ENCODE measurements around the gene TRANK1. TPM values are rescaled to one million over a fixed set of nuclear protein-coding genes. Genes with fewer than 3 reads are reported as not detected.
"Not testable (repeated sequence)": the region's sequence is repeated elsewhere in the genome, so short reads cannot be mapped to it uniquely, and the experiment has no call there.

The TRANK1 gene
- 10 to 100 TPM; 13.9 to 23.5 TPM for total RNA-seq
- long read RNA-seq, donor 1, partial matches to known transcripts: 3 of 4 reads
- long read RNA-seq, donor 1, other reads (novel, unspliced or antisense): 1 of 4 reads
- long read RNA-seq, donor 2, partial matches to known transcripts: 2 of 14 reads
- long read RNA-seq, donor 2, other reads (novel, unspliced or antisense): 12 of 14 reads

DNA sequence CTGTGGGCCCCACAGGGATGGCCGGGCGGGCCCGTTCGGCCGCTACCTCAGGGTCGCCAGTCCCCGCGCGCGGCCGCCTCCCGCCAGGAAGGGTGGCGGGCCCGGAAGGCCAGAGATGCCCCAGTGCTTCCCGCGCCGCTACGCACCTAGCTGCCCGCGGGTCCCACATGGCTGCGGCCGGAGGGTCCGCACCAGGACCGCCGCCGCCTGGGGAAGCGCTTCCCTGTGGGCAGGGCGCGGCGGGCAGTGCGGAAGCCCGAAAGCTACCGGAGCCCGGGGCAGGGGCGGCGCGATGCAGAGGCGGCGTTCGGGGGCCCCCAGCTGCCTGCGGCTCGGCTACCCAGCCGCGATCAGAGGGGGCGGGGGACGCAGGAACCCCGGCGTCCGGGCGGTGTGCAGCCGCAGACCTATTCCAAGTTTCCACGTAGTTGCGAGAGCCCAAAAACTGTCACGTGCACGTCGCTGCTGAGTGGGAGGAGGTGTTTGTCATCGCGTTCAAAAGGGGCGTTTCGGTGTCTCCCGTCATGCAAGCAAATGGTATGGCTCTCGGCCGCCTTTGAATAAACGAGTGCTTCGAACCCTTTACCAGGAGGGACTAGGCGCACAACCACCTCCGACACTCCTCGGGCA lies at the start of gene TRANK1:
Gene TRANK1 (minus strand): TSS at position 414 of the 630 bp plus-strand sequence. CDS start 245 bp downstream, at position 169.
- intact Hi-C loops (cut with DNase I): no loop called here
- DNase-seq (ENCODE audit: low spot score): peak; percentile 93

DNA sequence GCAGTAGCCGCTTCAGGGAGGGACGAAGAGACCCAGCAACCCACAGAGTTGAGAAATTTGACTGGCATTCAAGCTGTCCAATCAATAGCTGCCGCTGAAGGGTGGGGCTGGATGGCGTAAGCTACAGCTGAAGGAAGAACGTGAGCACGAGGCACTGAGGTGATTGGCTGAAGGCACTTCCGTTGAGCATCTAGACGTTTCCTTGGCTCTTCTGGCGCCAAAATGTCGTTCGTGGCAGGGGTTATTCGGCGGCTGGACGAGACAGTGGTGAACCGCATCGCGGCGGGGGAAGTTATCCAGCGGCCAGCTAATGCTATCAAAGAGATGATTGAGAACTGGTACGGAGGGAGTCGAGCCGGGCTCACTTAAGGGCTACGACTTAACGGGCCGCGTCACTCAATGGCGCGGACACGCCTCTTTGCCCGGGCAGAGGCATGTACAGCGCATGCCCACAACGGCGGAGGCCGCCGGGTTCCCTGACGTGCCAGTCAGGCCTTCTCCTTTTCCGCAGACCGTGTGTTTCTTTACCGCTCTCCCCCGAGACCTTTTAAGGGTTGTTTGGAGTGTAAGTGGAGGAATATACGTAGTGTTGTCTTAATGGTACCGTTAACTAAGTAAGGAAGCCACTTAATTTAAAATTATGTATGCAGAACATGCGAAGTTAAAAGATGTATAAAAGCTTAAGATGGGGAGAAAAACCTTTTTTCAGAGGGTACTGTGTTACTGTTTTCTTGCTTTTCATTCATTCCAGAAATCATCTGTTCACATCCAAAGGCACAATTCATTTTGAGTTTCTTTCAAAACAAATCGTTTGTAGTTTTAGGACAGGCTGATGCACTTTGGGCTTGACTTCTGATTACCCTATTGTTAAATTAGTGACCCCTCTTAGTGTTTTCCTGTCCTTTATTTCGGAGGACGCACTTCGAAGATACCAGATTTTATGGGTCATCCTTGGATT lies 48.8 kb upstream of the TRANK1 start, which contains the start of gene MLH1:
Gene MLH1 (plus strand): TSS at position 193 of the 958 bp plus-strand sequence. CDS start 30 bp downstream, at position 223.
- intact Hi-C loops (cut with DNase I): no loop called here

DNA sequence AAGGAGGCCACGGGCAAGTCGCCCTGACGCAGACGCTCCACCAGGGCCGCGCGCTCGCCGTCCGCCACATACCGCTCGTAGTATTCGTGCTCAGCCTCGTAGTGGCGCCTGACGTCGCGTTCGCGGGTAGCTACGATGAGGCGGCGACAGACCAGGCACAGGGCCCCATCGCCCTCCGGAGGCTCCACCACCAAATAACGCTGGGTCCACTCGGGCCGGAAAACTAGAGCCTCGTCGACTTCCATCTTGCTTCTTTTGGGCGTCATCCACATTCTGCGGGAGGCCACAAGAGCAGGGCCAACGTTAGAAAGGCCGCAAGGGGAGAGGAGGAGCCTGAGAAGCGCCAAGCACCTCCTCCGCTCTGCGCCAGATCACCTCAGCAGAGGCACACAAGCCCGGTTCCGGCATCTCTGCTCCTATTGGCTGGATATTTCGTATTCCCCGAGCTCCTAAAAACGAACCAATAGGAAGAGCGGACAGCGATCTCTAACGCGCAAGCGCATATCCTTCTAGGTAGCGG lies 48.0 kb upstream of the TRANK1 start, which contains the start of gene EPM2AIP1:
Gene EPM2AIP1 (minus strand): TSS at position 326 of the 520 bp plus-strand sequence. CDS start 54 bp downstream, at position 272.
- intact Hi-C loops (cut with DNase I): no loop called here
- DNase-seq (ENCODE audit: low spot score): peak; percentile 99

More for the DNA sequence above, 48.8 kb upstream of the TRANK1 start, which contains the start of gene MLH1:
- peak; percentile 98 for DNase-seq (ENCODE audit: low spot score)

DNA sequence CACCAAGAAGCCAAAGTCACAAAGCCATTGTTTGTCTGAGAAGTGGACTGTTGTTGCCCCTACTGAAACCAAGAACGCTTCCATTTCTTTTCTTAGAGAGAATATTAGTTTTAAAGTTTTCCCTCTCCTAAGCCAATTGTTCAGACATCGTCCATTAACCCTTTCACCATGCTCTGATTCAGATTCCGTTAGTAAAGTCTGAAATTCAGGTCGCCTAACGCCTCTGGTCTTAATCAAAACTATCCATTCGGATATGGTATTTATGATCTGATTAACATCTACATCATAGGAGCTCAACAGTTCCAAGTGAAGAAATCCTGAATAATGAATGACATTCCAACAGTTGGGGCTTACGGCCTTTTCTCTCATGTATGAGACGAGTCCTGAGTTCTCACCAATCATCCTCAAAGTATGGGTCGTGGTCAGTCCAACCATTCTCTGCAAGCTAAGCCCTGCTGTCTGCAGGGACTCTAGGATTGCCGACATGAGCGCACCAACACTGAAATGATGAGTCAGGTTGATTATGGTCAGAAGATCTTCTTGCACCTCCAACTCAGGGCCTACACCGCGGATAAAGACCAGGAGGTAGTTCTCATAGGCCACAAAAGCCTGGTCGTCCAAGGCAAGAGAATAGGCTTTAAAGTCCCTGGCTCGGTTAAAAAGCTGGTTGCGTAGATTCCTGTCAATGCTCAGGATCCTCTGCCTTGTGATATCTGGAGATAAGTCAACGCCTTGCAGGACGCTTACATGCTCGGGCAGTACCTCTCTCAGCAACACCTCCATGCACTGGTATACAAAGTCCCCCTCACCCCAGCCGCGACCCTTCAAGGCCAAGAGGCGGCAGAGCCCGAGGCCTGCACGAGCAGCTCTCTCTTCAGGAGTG lies 47.3 kb upstream of the TRANK1 start:
- DNase-seq (ENCODE audit: low spot score): no peak
- intact Hi-C loops (cut with DNase I): no loop called here

DNA sequence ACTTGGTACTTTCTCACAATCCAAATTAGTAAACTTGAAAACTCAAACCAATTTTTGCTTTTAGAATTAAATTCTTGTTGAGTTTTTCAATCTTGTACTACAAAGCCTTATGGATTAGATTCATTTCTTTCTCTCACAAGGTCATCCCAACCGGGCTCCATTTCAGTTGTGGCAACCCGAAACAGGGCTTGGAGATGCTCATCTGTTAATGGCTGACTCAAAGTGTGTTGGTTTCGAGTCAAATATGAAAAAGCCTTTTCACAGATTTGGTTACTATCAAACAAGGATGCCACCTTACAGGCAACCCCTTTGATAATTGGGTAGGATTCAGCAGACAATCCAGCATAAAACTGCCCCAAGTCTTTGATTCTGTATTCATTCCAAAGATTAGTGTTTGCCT lies 46.3 kb upstream of the TRANK1 start:
- intact Hi-C loops (cut with DNase I): no loop called here
- no peak for DNase-seq (ENCODE audit: low spot score)

DNA sequence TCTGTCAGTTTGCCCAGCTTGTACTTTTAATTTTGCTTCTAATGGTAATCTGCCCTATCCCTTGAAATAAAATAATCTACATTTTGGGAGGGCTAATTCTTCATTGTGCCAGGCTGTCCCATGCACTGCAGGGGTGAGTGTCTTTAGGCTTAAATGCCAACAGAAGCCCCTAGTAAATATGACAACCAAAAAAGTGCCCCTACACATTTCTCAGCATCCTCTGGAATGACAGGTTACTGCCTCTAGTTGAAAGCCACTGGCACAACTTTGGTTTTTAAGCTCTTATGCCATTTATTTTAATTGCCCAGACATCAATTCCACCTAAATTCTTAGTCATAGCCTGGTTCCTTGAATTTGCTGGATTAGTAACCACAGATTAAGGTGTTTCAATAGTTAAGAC lies 44.7 kb upstream of the TRANK1 start:
- intact Hi-C loops (cut with DNase I): no loop called here
- no peak for DNase-seq (ENCODE audit: low spot score)

DNA sequence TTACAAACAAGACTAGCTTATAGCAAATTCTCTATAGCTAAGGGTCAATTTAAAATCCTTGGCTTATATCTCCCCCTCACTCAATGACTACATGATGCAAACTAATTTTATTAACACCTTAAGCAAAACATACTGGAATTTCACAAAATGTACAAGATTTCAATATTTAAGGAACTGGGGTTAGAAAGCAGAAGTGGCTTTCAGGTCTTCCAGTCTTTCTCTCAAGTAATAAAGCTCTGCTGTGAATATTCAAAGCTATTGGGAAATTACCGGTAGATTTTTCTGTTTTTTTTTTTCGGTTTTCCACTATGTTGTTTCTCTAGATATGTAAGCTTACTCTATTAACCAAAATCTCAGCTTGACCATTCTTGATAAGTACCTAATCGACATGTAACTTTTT lies 44.2 kb upstream of the TRANK1 start:
- no peak for DNase-seq (ENCODE audit: low spot score)
- intact Hi-C loops (cut with DNase I): no loop called here

DNA sequence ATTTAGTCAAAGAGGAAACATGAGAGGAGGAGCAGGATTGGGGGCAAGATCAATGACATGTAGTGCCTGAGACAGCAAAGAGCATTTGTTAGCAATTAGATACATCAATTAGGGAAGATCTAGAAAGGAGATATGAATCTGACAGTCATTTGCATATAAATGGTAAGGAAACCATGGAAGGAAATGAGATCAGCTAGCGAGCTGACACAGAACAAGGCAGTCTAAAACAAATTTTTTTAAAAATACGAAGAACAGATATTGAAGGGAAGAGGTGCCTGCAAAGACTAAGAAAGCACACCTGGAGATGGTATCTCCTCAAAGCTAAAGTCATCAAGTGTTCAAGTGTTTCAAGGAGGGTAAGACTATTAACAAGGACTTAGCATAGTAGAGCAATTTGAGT lies 43.5 kb upstream of the TRANK1 start:
- DNase-seq (ENCODE audit: low spot score): no peak
- intact Hi-C loops (cut with DNase I): no loop called here

DNA sequence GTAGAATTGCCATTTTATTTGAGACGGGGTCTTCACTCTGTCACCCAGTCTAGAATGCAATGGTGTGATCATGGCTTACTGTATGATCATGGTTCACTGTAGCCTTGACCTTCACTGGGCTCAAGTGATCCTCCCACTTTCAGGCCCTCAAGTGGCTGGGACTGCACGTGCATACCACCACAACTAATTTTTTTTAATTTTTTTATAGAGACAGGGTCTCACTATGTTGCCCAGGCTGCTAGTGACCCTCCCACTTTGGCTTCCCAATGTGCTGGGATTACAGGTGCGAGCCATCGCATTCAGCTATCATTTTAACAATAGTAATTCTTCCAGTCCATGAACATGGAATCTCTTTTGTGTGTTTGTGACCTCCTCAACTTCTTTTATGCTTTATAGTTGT lies 36.2 kb upstream of the TRANK1 start:
- no peak for DNase-seq (ENCODE audit: low spot score)
- intact Hi-C loops (cut with DNase I): no loop called here

DNA sequence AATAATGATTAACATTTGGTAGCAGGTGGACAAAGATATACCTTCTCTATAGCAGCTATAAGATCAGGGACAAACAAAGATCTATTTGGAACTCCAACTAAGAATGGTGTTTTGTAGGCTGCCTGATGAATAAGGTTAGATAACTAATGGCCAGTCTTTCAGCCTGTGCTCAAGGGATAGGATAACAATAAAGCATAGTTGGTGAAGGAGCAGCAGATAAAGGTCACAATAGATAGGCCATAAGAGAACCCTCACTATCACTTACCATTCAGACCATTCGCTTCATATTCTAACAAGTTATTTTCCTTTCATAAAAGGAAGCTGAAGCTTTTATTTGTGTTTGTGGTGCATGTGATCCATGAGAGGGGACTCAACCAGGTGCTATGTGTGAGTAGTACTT lies 28.3 kb upstream of the TRANK1 start:
- intact Hi-C loops (cut with DNase I): no loop called here
- DNase-seq (ENCODE audit: low spot score): no peak

DNA sequence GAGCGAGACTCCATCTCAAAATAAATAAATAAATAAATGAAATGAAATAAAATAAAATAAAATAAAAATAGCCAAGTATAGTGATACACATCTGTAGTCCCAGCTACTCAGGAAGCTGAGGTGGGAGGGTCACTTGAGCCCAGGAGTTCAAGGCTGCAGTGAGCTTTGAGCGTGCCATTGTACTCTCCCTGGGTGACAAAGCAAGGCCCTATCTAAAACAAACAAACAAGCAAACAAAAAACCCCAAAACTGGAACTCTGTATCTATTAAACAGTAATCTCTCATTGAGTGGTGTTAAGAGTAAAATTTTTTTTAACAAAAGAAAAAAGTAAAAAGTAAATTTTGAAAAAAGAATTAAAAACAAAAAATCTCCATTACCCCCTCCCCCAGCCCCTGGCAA lies 27.3 kb upstream of the TRANK1 start:
- intact Hi-C loops (cut with DNase I): no loop called here
- DNase-seq (ENCODE audit: low spot score): no peak

DNA sequence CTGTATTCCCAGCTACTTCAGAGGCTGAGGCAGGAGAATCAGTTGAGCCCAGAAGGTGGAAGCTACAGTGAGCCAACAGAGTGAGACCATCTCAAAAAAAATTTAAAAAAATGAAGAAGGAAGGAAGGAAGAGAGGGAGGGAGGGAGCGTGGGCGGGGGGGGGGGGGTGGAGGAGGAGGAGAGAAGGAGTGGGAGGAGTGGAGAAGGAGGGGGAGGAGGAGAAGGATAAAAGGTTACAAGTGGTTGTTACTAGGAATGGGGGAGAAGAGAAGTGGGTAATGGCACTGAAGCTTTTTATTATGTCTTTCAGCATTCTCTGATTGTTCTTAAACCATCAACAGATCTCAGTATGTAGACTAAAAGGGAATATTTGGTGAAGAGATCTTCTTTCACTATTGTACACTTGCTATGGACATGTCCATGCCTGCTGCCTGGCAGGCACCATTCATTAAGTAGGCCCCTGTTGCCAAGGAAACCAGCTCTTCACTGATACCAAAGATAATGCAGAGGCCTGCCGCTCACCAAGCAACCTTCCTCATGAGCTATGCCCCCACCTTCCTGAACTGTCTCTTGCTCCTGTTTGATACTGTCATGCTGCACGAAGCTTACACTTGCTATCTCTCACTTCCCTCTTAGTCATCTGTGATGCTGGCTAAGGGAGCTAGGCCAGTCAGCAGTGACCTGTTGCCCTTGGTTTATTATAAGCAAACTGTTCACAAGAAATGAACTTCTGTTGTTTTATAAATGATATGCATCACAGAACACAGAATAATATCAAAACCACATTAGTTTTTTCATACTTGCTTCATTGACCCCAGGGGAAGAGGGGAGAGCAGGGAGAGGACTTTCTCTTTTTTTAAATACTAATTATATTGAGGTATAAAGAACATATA lies 24.9 kb upstream of the TRANK1 start:
- intact Hi-C loops (cut with DNase I): no loop called here
- no peak for DNase-seq (ENCODE audit: low spot score)

DNA sequence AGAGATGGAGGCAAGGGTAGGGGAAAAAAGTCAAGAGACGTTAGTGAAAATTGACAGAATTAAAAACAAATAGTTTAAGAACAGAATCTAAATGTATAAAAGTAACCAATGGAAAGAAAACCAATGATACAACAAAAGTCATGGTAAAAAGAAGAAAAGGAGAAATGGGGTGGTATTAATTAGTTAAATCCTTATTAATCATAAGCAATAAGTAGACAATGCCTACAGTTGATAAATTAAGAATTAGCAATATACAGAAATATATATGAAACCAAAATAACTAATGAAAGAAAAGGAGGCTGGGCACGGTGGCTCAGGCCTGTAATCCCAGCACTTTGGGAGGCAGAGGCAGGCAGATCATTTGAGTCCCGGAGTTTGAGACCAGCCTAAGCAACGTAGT lies 24.2 kb upstream of the TRANK1 start:
- intact Hi-C loops (cut with DNase I): no loop called here
- no peak for DNase-seq (ENCODE audit: low spot score)

DNA sequence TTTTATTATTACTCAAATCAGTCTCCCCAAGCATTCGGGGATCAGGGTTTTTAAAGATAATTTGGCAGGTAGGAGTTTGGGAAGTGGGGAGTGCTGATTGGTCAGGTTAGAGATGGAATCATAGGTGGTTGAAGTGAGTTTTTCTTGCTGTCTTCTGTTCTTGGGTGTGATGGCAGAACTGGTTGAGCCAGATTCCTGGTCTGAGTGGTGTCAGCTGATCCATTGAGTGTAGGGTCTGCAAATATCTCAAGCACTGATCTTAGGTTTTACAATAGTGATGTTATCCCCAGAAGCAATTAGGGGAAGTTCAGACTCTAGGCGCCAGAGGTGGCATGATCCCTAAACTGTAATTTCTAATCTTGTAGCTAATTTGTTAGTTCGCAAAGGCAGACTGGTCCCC lies 20.6 kb upstream of the TRANK1 start:
- intact Hi-C loops (cut with DNase I): no loop called here
- DNase-seq (ENCODE audit: low spot score): no peak

DNA sequence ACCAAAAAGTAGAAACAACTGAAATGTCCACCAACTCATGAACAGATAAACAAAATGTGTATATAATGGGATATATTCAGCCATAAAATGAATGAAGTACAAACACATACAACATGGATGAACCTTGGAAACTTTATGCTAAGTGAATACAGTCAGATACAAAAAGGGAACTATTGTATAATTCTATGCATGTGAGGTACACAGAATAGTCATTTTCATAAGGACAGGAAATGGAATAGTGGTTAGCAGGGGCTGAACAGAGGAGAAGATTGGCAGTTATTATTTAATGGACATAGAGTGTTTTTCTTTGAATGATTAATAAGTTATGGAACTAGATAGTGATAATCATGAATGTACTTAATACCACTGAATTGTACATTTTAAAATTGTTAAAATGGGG lies 20.0 kb upstream of the TRANK1 start:
- DNase-seq (ENCODE audit: low spot score): no peak
- intact Hi-C loops (cut with DNase I): no loop called here

DNA sequence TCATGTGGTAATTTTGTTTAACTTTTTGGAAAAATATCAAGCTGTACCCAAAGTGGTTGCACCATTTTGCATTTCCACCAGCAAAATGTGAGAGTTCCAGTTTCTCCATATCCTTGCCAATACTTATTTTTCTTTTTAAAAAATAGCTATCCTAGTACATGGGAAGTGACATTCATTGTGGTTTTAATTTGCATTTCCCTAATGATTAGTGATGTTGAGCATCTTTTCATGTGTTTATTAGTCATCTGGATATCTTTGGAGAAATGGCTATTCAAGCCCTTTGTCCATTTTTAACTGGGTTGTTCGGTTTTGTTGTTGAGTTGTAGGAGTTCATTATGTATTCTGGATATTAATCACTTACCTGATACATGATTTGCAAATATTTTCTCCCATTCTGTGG lies 19.5 kb upstream of the TRANK1 start:
- intact Hi-C loops (cut with DNase I): no loop called here
- no peak for DNase-seq (ENCODE audit: low spot score)

DNA sequence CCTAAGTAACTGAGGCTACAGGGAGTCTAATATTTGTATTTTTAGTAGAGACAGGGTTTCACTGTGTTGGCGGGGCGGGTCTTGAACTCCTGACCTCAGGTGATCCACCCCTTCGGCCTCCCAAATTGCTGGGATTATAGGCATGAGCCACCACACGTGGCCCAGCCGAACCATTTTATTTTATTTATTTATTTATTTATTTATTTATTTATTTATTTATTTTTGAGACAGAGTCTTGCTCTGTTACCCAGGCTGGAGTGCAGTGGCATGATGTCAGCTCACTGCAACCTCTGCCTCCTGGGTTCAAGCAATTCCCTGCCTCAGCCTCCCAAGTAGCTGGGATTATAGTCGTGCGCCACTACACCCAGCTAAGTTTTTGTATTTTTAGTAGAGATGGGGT lies 18.2 kb upstream of the TRANK1 start:
- DNase-seq (ENCODE audit: low spot score); intact Hi-C loops (cut with DNase I): not testable (repeated sequence)

DNA sequence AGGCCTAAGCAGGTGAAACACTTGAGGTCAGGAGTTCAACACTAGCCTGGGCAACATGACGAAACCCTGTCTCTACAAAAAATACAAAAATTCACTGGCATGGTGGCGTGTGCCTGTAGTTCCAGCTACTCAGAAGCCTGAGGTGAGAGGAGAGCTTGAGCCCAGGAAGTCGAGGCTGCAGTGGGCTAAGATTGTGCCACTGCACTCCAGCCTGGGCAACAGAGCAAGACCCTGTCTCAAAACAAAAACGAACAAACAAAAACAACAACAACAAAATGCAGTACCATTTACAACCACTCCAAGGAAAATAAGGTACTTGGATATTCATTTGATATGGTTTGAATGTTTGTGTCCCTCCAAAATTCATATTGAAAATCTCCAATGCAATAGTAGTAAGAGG lies 15.6 kb upstream of the TRANK1 start:
- intact Hi-C loops (cut with DNase I): no loop called here
- no peak for DNase-seq (ENCODE audit: low spot score)

Measured in posterior vena cava (tissue), 2 donors.